ENCODE measurements around the gene EGFL6.

GRCh38 chrX:13614154-13614553, 44.8 kb downstream of the EGFL6 start:
- no peak for TF ChIP-seq SP1 (IDR thresholded peaks at IDR 0.05)
- TF ChIP-seq SUZ12 (IDR thresholded peaks at IDR 0.05) = no peak
- TF ChIP-seq FOXM1 (IDR thresholded peaks at IDR 0.05; ENCODE audit: borderline replicate concordance) = no peak
- TF ChIP-seq BHLHE40 (IDR thresholded peaks at IDR 0.05; ENCODE audit: borderline replicate concordance) = no peak
- no peak for TF ChIP-seq FOXK2 (IDR thresholded peaks at IDR 0.05)
